CD4-positive, alpha-beta T cell (primary cell): ENCODE measurements around the gene AGAP1. TPM values are rescaled to one million over a fixed set of nuclear protein-coding genes. Genes with fewer than 3 reads are reported as not detected.

ENCODE experiments used
- ATAC-seq: fragments of 200-7000 bp; cut with Tn5 transposase; one replicate; pipeline ENCODE4 v1.10.0; 2022; ENCODE audit warnings: mild to moderate bottlenecking; ENCODE audit not compliant: poor library complexity
- CTCF ChIA-PET: fragments of 350-600 bp; sonication (Branson Sonifier 250); formaldehyde crosslinking; loops from one replicate; lab custom pipeline; 2021; ENCODE audit warnings: antibody characterized with exemption, inconsistent platforms; lab: Charles Lee
- POLR2A ChIA-PET: fragments of 350-600 bp; sonication (Branson Sonifier 250); formaldehyde crosslinking; loops from one replicate; lab custom pipeline; 2021; ENCODE audit warnings: antibody characterized with exemption, inconsistent platforms; lab: Charles Lee
- DNase-seq, 14 experiments: peaks; one replicate each; pipeline ENCODE4 v3.0.0-alpha.2; 2013 to 2020; ENCODE audit warnings: mixed read lengths in 2 of 14
- H3K27ac ChIP-seq, 2 donors: one replicate each; pipeline versions ENCODE4 v1.5.1 to v1.7.0; 2013; ENCODE audit warnings: low read length in 2 of 2, low read depth in 1 of 2, mild to moderate bottlenecking in 1 of 2
- H3K27me3 ChIP-seq, 2 experiments: 1 replicate in 1 of 2; 2 replicates in 1 of 2; pipeline versions ENCODE4 v1.6.1 to v1.7.0; 2013; ENCODE audit warnings: low read length in 2 of 2, control low read depth in 1 of 2, mild to moderate bottlenecking in 1 of 2, moderate library complexity in 1 of 2; ENCODE audit not compliant: insufficient read depth in 2 of 2, control insufficient read depth in 1 of 2
- H3K36me3 ChIP-seq: one replicate; pipeline ENCODE4 v1.6.1; 2013; ENCODE audit warnings: low read length, control low read depth; ENCODE audit not compliant: insufficient read depth
- H3K4me1 ChIP-seq: one replicate; pipeline ENCODE4 v1.6.1; 2013; ENCODE audit warnings: low read length, control low read depth; ENCODE audit not compliant: insufficient read depth
- H3K4me3 ChIP-seq: one replicate; pipeline ENCODE4 v1.5.1; 2013; ENCODE audit warnings: mild to moderate bottlenecking, low read length, moderate library complexity
- H3K9me3 ChIP-seq, 2 experiments: 1 replicate in 1 of 2; 2 replicates in 1 of 2; pipeline versions ENCODE4 v1.6.1 to v1.7.0; 2013; ENCODE audit warnings: low read length in 2 of 2, mild to moderate bottlenecking in 2 of 2, control low read depth in 1 of 2, moderate library complexity in 1 of 2; ENCODE audit not compliant: control insufficient read depth in 1 of 2, insufficient read depth in 1 of 2
- H3K27ac Mint-ChIP-seq: one replicate; pipeline ENCODE4 v1.8.0; 2020; ENCODE audit warnings: mixed read lengths
- H3K27me3 Mint-ChIP-seq: one replicate; pipeline ENCODE4 v1.8.0; 2021; ENCODE audit warnings: mixed read lengths
- H3K36me3 Mint-ChIP-seq: one replicate; pipeline ENCODE4 v1.8.0; 2021; ENCODE audit warnings: low read depth, mixed read lengths
- H3K4me1 Mint-ChIP-seq: one replicate; pipeline ENCODE4 v1.8.0; 2021; ENCODE audit warnings: low read depth, mixed read lengths
- H3K4me3 Mint-ChIP-seq: one replicate; pipeline ENCODE4 v1.8.0; 2020; ENCODE audit warnings: mild to moderate bottlenecking, mixed read lengths
- H3K9me3 Mint-ChIP-seq: one replicate; pipeline ENCODE4 v1.8.0; 2020; ENCODE audit warnings: mixed read lengths
- intact Hi-C, 2 experiments: fragments of 100-400 bp; cut with DNase I in 1 of 2; cut with micrococcal nuclease in 1 of 2; formaldehyde crosslinking; loops; one replicate each; pipeline versions ENCODE4 v1.15.1 to v1.9.0; 2023 to 2025; cut with DNase I, micrococcal nuclease
- total RNA-seq, 174 experiments: library from RNA in 2 of 174; stranded (reverse) in 2 of 174; gene quantifications; one replicate each; pipeline ENCODE4 v1.2.3 and lab custom pipeline; 2021 to 2026
- TF ChIP-seq, protein P1 (sequence below): fragments of 200-600 bp; IDR thresholded peaks from one replicate; pipeline ENCODE4 v1.8.0; 2022; ENCODE audit warnings: antibody characterized with exemption, mild to moderate bottlenecking

The AGAP1 gene
- total RNA-seq, 2 experiments from 2014 or later = 2.6 to 3.1 TPM

DNA sequence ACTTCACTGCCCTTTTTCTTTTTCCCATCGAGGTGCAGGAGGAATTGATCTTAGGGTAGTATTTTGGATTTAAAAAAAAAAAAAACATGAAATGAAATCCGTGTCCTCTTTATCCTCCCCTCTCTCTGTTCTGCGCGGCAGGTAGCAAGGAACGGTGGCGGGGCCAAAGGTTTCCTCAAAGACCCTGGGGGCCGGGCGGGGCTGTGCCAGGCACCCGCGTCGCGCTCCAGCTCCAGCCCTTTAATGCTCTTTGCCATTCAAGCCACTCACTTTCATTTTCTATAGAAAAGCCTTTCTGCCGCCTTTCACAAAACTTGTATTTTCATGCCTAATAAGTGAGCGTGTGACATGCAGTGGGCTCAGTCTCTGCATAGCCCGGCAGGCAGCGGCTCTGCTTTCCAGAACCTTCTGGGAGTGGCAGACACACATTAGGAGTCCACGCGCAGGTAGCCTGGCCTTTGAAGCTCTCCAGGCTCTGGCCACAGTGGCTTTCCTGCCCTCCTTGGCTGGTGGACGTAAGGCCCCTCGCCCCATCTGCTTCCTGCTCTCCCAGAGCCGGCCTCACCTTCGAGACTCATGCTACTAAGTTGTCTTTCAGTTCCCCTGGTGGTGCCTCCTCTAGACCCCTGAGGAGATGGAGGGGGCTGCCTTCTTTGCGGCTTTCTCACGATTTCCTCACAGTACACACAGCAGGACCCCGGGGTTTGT lies 41.7 kb downstream of the AGAP1 start:
- H3K4me1 ChIP-seq = no peaks in the 10 kb centered on the region
- Mint-ChIP-seq H3K4me3 (no peak overlapping the region), H3K36me3 (no peaks in the 10 kb centered on the region), H3K4me1 (no peaks in the 10 kb centered on the region), H3K9me3 (no peaks in the 10 kb centered on the region), H3K27ac (no peak overlapping the region), H3K27me3 (peaks cover 10% of the 10 kb centered on the region)
- DNase-seq = no peak
- ChIA-PET POLR2A (no interaction called here), CTCF (no interaction called here)
- peaks cover 0 to 3% of the 10 kb centered on the region in 2 experiments for H3K27me3 ChIP-seq
- H3K36me3 ChIP-seq = no peaks in the 10 kb centered on the region
- no peak for ATAC-seq
- intact Hi-C loops = no loop called here
- peaks cover 0 to 4% of the 10 kb centered on the region in 2 experiments for H3K9me3 ChIP-seq
- TF ChIP-seq, protein P1, sequence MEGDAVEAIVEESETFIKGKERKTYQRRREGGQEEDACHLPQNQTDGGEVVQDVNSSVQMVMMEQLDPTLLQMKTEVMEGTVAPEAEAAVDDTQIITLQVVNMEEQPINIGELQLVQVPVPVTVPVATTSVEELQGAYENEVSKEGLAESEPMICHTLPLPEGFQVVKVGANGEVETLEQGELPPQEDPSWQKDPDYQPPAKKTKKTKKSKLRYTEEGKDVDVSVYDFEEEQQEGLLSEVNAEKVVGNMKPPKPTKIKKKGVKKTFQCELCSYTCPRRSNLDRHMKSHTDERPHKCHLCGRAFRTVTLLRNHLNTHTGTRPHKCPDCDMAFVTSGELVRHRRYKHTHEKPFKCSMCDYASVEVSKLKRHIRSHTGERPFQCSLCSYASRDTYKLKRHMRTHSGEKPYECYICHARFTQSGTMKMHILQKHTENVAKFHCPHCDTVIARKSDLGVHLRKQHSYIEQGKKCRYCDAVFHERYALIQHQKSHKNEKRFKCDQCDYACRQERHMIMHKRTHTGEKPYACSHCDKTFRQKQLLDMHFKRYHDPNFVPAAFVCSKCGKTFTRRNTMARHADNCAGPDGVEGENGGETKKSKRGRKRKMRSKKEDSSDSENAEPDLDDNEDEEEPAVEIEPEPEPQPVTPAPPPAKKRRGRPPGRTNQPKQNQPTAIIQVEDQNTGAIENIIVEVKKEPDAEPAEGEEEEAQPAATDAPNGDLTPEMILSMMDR = no peak
- no peak overlapping the region for H3K4me3 ChIP-seq
- H3K27ac ChIP-seq = no peak overlapping the region

DNA sequence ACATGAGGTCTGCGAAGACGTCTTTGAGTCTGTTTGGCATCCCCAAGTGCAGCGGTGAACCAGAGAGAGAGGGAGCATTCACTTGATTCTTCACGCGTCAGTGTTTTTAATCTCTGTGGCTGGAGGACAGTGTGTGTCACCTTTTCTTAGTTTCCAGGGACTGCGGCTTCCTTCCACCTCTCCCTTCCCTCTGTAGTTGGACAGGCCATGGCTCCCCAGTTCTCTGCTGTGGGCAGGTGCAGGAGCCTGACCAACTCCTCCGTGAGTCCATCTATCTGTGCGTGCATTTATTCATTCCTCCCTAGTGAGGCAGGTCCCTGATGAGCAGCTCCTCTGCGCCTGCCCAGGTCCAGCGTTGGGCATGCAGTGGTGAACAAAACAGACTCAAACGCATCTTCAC lies 42.9 kb downstream of the AGAP1 start:
- Mint-ChIP-seq H3K4me3 (no peak overlapping the region), H3K4me1 (no peaks in the 10 kb centered on the region), H3K9me3 (no peaks in the 10 kb centered on the region), H3K27ac (no peak overlapping the region), H3K36me3 (no peaks in the 10 kb centered on the region), H3K27me3 (peaks cover 10% of the 10 kb centered on the region)
- no peaks in the 10 kb centered on the region for H3K4me1 ChIP-seq
- ChIA-PET POLR2A (no interaction called here), CTCF (no interaction called here)
- no peak for DNase-seq
- peaks cover 0 to 8% of the 10 kb centered on the region in 2 experiments for H3K9me3 ChIP-seq
- TF ChIP-seq, protein P1 = no peak
- peaks cover 0 to 3% of the 10 kb centered on the region in 2 experiments for H3K27me3 ChIP-seq
- H3K36me3 ChIP-seq = no peaks in the 10 kb centered on the region
- no peak overlapping the region for H3K27ac ChIP-seq
- ATAC-seq = no peak
- H3K4me3 ChIP-seq = no peak overlapping the region
- intact Hi-C loops = no loop called here

DNA sequence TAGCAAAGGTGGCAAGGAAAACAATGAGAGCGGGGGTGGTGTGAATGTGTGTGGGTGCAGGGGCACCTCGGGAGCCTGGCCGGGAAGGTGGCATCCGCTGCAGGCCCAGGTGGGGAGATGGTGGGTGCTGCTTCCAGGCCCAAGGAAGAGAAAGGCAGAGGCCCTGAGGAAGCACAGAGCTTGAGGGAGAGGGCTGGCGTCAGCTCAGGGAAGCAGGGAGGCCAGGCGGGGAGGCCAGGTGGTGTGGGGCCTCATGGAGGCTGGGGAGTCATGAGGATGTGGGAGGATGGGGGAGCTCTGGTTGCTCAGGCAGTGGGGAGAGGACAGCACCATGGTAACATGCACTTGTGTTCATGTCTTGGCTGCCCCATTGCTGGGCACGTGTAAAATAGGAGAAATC lies 43.3 kb downstream of the AGAP1 start:
- DNase-seq (no peak), ATAC-seq (no peak)
- H3K4me3 ChIP-seq = no peak overlapping the region
- no peak overlapping the region for H3K4me3 Mint-ChIP-seq
- ChIA-PET POLR2A (no interaction called here), CTCF (no interaction called here)
- no peaks in the 10 kb centered on the region for H3K36me3 ChIP-seq
- no peaks in the 10 kb centered on the region for H3K36me3 Mint-ChIP-seq
- no peaks in the 10 kb centered on the region for H3K9me3 Mint-ChIP-seq
- H3K4me1 Mint-ChIP-seq = no peaks in the 10 kb centered on the region
- intact Hi-C loops = no loop called here
- peaks cover 0 to 8% of the 10 kb centered on the region in 2 experiments for H3K9me3 ChIP-seq
- TF ChIP-seq, protein P1 = no peak
- H3K27ac ChIP-seq = no peak overlapping the region
- H3K27me3 Mint-ChIP-seq = peaks cover 10% of the 10 kb centered on the region
- H3K27ac Mint-ChIP-seq = no peak overlapping the region
- no peaks in the 10 kb centered on the region for H3K4me1 ChIP-seq
- peaks cover 0 to 3% of the 10 kb centered on the region in 2 experiments for H3K27me3 ChIP-seq
